CD4-positive, alpha-beta T cell treated with Interleukin-15 for 4 hours (primary cell): ENCODE data around the gene MLXIPL.
"Not testable (repeated sequence)": the region's sequence is repeated elsewhere in the genome, so short reads cannot be mapped to it uniquely, and the experiment has no call there.

ENCODE experiments used
- DNase-seq: peaks from one replicate; pipeline ENCODE4 v3.0.0-alpha.2; 2020; ENCODE audit warnings: low spot score

Gene MLXIPL

DNA sequence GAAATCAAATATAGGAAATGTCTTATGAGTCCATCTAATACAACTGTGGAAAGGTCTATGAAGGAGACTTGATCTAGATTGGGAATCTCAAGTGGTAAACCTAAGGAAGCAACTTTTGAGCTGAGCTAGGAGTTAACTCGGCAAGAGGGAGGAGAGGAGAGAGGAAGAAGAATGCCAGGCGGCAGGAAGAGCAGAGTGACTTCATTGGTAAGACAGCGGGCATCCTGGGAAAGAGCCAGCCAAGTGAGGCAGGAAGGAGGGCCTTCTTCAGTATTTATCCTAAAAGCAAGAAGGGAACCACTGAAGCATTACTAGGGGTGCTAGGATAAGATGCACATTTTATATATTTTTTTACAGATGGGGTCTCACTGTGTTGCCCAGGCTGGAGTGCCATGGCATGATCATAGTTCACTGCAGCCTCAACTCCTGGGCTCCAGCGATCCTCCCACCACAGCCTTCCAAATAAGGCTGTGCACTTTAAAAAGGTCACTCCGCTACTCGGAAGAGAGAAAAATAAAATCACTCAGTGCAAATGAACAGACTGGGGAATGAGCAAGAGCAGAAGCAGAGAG lies 68.8 kb downstream of the MLXIPL start:
- DNase-seq = no peak

GRCh38 chr7:73550093-73550492 lies 74.2 kb downstream of the MLXIPL start:
- not testable (repeated sequence) for DNase-seq

- no peak for DNase-seq
These were observed 75.1 kb downstream of the MLXIPL start for GRCh38 chr7:73549176-73549575.

GRCh38 chr7:73547841-73548240 lies 76.5 kb downstream of the MLXIPL start:
- DNase-seq = no peak

- DNase-seq = no peak
These were observed 79.6 kb downstream of the MLXIPL start for GRCh38 chr7:73544678-73545077.
